HepG2 (cell line): ENCODE results near the gene ABL2. TPM values are rescaled to one million over a fixed set of nuclear protein-coding genes. Genes with fewer than 3 reads are reported as not detected.

Source experiments
- GMEB2 ChIP-seq: IDR thresholded peaks from 2 replicates; pipeline ENCODE4 v1.6.1; 2016; ENCODE audit warnings: missing biosample characterization, missing genetic modification reagents, low read depth
- GTF3A ChIP-seq: sonication (generic); formaldehyde crosslinking; conservative IDR thresholded peaks from 2 replicates; pipeline ENCODE4 v1.4.0; 2020; ENCODE audit warnings: mild to moderate bottlenecking, missing genetic modification reagents
- IKZF1 ChIP-seq: fragments of 450-650 bp; IDR thresholded peaks from 2 replicates; pipeline ENCODE4 v1.7.1; 2016
- JUND ChIP-seq: sonication (generic); formaldehyde crosslinking; IDR thresholded peaks from 2 replicates; pipeline ENCODE4 v1.8.0; 2022; ENCODE audit warnings: mild to moderate bottlenecking, missing genetic modification reagents
- KLF6 ChIP-seq: IDR thresholded peaks from 2 replicates; pipeline ENCODE4 v1.8.0; 2016; ENCODE audit warnings: missing biosample characterization, missing genetic modification reagents
- MEF2D ChIP-seq: sonication (generic); formaldehyde crosslinking; IDR thresholded peaks from 2 replicates; pipeline ENCODE4 v1.5.1; 2020; ENCODE audit warnings: mild to moderate bottlenecking, missing genetic modification reagents
- NPAS2 ChIP-seq: sonication (generic); formaldehyde crosslinking; IDR thresholded peaks from 2 replicates; pipeline ENCODE4 v1.8.0; 2022; ENCODE audit warnings: mild to moderate bottlenecking, missing genetic modification reagents, borderline replicate concordance
- STAT5B ChIP-seq: sonication (generic); formaldehyde crosslinking; IDR thresholded peaks from 2 replicates; pipeline ENCODE4 v1.4.0; 2020; ENCODE audit warnings: missing genetic modification reagents
- TEAD2 ChIP-seq: sonication (generic); formaldehyde crosslinking; IDR thresholded peaks from 2 replicates; pipeline ENCODE4 v1.9.0; 2021; ENCODE audit warnings: missing genetic modification reagents
- TFE3 ChIP-seq: IDR thresholded peaks from 2 replicates; pipeline ENCODE4 v1.6.1; 2016
- TGIF2 ChIP-seq: IDR thresholded peaks from 2 replicates; pipeline ENCODE4 v1.6.1; 2016; ENCODE audit warnings: control low read depth, missing compliant biosample characterization
- ZBTB7B ChIP-seq: sonication (generic); formaldehyde crosslinking; IDR thresholded peaks from 2 replicates; pipeline ENCODE4 v1.4.0; 2020; ENCODE audit warnings: missing genetic modification reagents
- ZNF275 ChIP-seq: sonication (generic); formaldehyde crosslinking; IDR thresholded peaks from 2 replicates; pipeline ENCODE4 v1.8.0; 2022; ENCODE audit warnings: missing genetic modification reagents, mild to moderate bottlenecking, inconsistent platforms, borderline replicate concordance
- ZNF460 ChIP-seq: sonication (generic); formaldehyde crosslinking; IDR thresholded peaks from 2 replicates; pipeline ENCODE4 v1.5.1; 2020; ENCODE audit warnings: missing genetic modification reagents, mild to moderate bottlenecking, borderline replicate concordance
- ZNF512 ChIP-seq: sonication (generic); formaldehyde crosslinking; IDR thresholded peaks from 2 replicates; pipeline ENCODE4 v1.4.0; 2020; ENCODE audit warnings: mild to moderate bottlenecking, missing genetic modification reagents
- ZNF563 ChIP-seq: sonication (generic); formaldehyde crosslinking; IDR thresholded peaks from 2 replicates; pipeline ENCODE4 v1.8.0; 2022; ENCODE audit warnings: mild to moderate bottlenecking, moderate library complexity, missing genetic modification reagents
- ZNF605 ChIP-seq: sonication (generic); formaldehyde crosslinking; IDR thresholded peaks from 2 replicates; pipeline ENCODE4 v1.8.0; 2022; ENCODE audit warnings: mild to moderate bottlenecking, missing genetic modification reagents
- ZNF75D ChIP-seq: sonication (generic); formaldehyde crosslinking; IDR thresholded peaks from 2 replicates; pipeline ENCODE4 v1.8.1; 2023; ENCODE audit warnings: missing genetic modification reagents, mild to moderate bottlenecking, borderline replicate concordance
- ZNF766 ChIP-seq: sonication (generic); formaldehyde crosslinking; IDR thresholded peaks from 2 replicates; pipeline ENCODE4 v1.5.0; 2020; ENCODE audit warnings: missing genetic modification reagents, borderline replicate concordance
- ZNF777 ChIP-seq: sonication (generic); formaldehyde crosslinking; IDR thresholded peaks from 2 replicates; pipeline ENCODE4 v1.4.0; 2020; ENCODE audit warnings: missing genetic modification reagents
- polyA plus RNA-seq, 8 experiments: library from polyadenylated mRNA; depleted of rRNA in 3 of 8; stranded (reverse) in 7 of 8; unstranded in 1 of 8; fragments of >200 nt; fragmentation: Illumina TruSeq in 4 of 8; extraction: Trizol in 4 of 8; gene quantifications; 2 replicates each; pipeline versions ENCODE4 v1.2.1 to v1.2.3, GENCODE V29; 2011 to 2016; ENCODE audit warnings: low read depth in 4 of 8, missing spikeins in 1 of 8, mixed read lengths in 1 of 8; ENCODE audit not compliant: insufficient read depth in 1 of 8
- total RNA-seq, 5 experiments: library from RNA; depleted of rRNA; stranded (reverse); fragments of >200 nt; fragmentation: Illumina TruSeq; extraction: Trizol; gene quantifications; 2 replicates each; pipeline ENCODE4 v1.2.3, GENCODE V29; 2016; ENCODE audit warnings: low read depth in 1 of 5
- TF ChIP-seq, protein P1 (sequence below): sonication (generic); formaldehyde crosslinking; conservative IDR thresholded peaks from 2 replicates; pipeline ENCODE4 v1.8.0; 2022; ENCODE audit warnings: missing genetic modification reagents
- TF ChIP-seq, protein P2 (sequence below): sonication (generic); formaldehyde crosslinking; IDR thresholded peaks from 2 replicates; pipeline ENCODE4 v1.4.0; 2020; ENCODE audit warnings: mild to moderate bottlenecking, missing genetic modification reagents

Gene ABL2
- total and polyA plus RNA-seq, 2 of the 13 experiments (the other 11 are each of a cell fraction or from before 2014, with no cell fraction given) = 5.8 to 6.0 TPM

- TF ChIP-seq, protein P1, sequence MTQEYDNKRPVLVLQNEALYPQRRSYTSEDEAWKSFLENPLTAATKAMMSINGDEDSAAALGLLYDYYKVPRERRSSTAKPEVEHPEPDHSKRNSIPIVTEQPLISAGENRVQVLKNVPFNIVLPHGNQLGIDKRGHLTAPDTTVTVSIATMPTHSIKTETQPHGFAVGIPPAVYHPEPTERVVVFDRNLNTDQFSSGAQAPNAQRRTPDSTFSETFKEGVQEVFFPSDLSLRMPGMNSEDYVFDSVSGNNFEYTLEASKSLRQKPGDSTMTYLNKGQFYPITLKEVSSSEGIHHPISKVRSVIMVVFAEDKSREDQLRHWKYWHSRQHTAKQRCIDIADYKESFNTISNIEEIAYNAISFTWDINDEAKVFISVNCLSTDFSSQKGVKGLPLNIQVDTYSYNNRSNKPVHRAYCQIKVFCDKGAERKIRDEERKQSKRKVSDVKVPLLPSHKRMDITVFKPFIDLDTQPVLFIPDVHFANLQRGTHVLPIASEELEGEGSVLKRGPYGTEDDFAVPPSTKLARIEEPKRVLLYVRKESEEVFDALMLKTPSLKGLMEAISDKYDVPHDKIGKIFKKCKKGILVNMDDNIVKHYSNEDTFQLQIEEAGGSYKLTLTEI (CRISPR knock-in tag) = no peak
- TF ChIP-seq ZNF766 = peak; percentile 93
- TF ChIP-seq ZNF75D (CRISPR knock-in tag) = no peak
- no peak for TF ChIP-seq NPAS2 (CRISPR knock-in tag)
- no peak for TF ChIP-seq MEF2D (CRISPR knock-in tag)
- no peak for TF ChIP-seq IKZF1
- peak; percentile 71; the same call in 1 of the 2 replicates for TF ChIP-seq KLF6 (CRISPR knock-in tag)
- TF ChIP-seq ZNF777 = peak; percentile 83
- TF ChIP-seq TGIF2 (CRISPR knock-in tag) = peak; percentile 59; the same call in 1 of the 2 replicates
- peak; percentile 75 for TF ChIP-seq TFE3 (CRISPR knock-in tag)
- no peak for TF ChIP-seq STAT5B (CRISPR knock-in tag)
- peak; percentile 70 for TF ChIP-seq GTF3A (CRISPR knock-in tag)
- TF ChIP-seq ZNF512 (CRISPR knock-in tag) = no peak
- no peak for TF ChIP-seq JUND (CRISPR knock-in tag)
- peak; percentile 72; the same call in 1 of the 2 replicates for TF ChIP-seq ZNF275
- TF ChIP-seq ZBTB7B (CRISPR knock-in tag) = peak; percentile 63
- TF ChIP-seq ZNF563 (CRISPR knock-in tag) = peak; percentile 83
- TF ChIP-seq, protein P2, sequence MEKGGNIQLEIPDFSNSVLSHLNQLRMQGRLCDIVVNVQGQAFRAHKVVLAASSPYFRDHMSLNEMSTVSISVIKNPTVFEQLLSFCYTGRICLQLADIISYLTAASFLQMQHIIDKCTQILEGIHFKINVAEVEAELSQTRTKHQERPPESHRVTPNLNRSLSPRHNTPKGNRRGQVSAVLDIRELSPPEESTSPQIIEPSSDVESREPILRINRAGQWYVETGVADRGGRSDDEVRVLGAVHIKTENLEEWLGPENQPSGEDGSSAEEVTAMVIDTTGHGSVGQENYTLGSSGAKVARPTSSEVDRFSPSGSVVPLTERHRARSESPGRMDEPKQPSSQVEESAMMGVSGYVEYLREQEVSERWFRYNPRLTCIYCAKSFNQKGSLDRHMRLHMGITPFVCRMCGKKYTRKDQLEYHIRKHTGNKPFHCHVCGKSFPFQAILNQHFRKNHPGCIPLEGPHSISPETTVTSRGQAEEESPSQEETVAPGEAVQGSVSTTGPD (CRISPR knock-in tag) = no peak
- TF ChIP-seq ZNF605 (CRISPR knock-in tag) = peak; percentile 25; the same call in 1 of the 2 replicates
- TF ChIP-seq TEAD2 (CRISPR knock-in tag) = peak; percentile 29; the same call in 1 of the 2 replicates
- TF ChIP-seq ZNF460 = no peak
- TF ChIP-seq GMEB2 = no peak
Measured at GRCh38 chr1:179081687-179082332, 147.7 kb downstream of the ABL2 start, which contains the start of gene TOR3A (continued).
